GM10266 (cell line): ENCODE data around the gene ARRDC4.
A peak's percentile ranks its signal among the peaks of the same experiment; 100 is the strongest.

Source experiments
- DNase-seq: peaks from one replicate; pipeline ENCODE4 v3.0.0; 2012; ENCODE audit errors: extremely low spot score
- CTCF ChIP-seq: IDR thresholded peaks from 2 replicates; pipeline ENCODE4 v1.5.1; 2012; ENCODE audit warnings: mild to moderate bottlenecking, low read depth; ENCODE audit not compliant: control insufficient read depth, insufficient read depth; ENCODE audit errors: missing control alignments

Gene ARRDC4

GRCh38 chr15:97960364-97961066 lies at the start of gene ARRDC4:
TSS of gene ARRDC4 (plus strand) at chr15:97960703. CDS start at chr15:97960862, 159 bp downstream.
- peak; percentile 59 for DNase-seq
- TF ChIP-seq CTCF: no peak

GRCh38 chr15:97914711-97915110 lies 45.8 kb upstream of the ARRDC4 start:
- no peak for DNase-seq
- no peak for TF ChIP-seq CTCF

- TF ChIP-seq CTCF: no peak
- DNase-seq: no peak
These were observed 45.2 kb upstream of the ARRDC4 start for GRCh38 chr15:97915261-97915660.

- DNase-seq: no peak
- no peak for TF ChIP-seq CTCF
These were observed 39.1 kb upstream of the ARRDC4 start for GRCh38 chr15:97921296-97921865.

- DNase-seq: no peak
These were observed 30.9 kb upstream of the ARRDC4 start for GRCh38 chr15:97929456-97930229.

GRCh38 chr15:97930230-97930629 lies 30.3 kb upstream of the ARRDC4 start:
- no peak for TF ChIP-seq CTCF
- DNase-seq: no peak

More at GRCh38 chr15:97929456-97930229, 30.9 kb upstream of the ARRDC4 start:
- no peak for TF ChIP-seq CTCF
